Right kidney (tissue), 1 donor: ENCODE data around the gene SEMA3C.

Experiments used
- DNase-seq: peaks from one replicate; pipeline ENCODE4 v3.0.0-alpha.2; 2016

SEMA3C gene

DNA sequence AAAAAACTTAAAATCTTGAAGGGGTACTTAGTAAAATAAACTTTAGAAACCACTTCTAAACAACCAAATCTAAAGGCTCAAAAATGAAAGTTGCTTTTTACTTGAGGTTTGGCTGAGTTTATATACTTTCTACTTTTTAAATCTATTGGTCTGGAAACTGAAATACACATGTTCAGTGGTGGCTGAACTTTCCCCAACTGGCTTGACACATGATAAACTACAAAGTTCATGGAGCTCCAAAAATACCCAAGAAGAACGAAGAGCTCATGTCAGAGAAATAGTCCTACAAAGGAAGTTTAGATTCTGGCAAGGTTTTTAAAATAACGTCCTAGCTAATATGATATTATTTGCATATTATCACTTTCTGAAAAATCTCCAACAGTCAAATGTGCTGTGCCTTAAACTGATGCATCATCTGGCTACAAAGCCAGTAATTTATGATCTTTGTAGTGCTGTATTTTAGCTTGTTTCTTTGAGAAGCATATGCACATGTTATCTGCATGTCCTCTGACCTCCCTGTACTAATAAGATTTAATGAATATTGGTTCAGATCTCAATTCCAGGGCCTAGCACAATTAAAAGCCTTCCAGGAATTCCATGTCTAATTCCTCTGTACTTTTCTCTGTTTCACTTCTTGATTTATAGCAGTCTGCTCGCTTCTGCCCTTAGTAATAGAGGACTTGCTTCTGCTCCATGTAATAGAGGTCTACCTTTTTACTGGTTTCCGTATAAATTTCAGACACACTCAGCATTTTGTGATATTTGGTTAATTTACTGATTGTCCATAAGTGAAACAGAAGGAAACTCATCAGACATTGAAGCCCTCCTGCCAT is 28.2 kb downstream of the SEMA3C start:
- DNase-seq, result no peak

GRCh38 chr7:80889525-80889924 is 29.3 kb downstream of the SEMA3C start:
- no peak for DNase-seq

GRCh38 chr7:80885757-80886156 is 33.1 kb downstream of the SEMA3C start:
- no peak for DNase-seq

DNA sequence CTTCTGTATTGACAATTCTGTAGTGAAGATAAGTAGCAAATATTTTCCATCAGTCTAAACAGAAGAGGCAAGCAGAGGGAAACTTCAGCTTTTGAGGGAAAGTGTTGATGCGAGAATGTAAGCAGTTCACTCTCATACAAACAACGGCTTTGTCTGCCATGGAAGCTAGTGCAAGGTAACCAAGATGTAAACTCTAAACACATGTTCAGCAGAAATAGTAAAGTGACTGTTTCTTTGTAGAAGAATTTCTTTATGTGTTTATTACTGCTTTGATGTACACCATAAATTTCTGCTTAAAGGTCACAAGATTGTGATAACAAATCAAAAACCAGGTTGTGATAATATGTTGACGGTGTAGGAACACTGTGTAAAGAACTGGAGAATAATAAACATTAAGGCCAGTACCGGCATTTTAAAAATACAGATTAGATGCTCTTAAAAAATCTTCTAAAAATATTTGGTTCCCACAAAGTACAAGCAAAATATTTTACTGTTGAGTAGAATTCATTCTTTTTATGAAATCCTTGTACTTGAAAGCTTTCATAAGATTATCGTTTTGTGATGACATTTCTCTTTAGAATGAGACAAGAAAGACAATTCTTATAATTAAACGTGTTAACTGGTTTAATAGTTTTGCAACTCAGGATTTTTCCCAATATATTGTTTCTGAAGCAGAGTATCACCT is 34.2 kb downstream of the SEMA3C start:
- DNase-seq, result no peak

DNA sequence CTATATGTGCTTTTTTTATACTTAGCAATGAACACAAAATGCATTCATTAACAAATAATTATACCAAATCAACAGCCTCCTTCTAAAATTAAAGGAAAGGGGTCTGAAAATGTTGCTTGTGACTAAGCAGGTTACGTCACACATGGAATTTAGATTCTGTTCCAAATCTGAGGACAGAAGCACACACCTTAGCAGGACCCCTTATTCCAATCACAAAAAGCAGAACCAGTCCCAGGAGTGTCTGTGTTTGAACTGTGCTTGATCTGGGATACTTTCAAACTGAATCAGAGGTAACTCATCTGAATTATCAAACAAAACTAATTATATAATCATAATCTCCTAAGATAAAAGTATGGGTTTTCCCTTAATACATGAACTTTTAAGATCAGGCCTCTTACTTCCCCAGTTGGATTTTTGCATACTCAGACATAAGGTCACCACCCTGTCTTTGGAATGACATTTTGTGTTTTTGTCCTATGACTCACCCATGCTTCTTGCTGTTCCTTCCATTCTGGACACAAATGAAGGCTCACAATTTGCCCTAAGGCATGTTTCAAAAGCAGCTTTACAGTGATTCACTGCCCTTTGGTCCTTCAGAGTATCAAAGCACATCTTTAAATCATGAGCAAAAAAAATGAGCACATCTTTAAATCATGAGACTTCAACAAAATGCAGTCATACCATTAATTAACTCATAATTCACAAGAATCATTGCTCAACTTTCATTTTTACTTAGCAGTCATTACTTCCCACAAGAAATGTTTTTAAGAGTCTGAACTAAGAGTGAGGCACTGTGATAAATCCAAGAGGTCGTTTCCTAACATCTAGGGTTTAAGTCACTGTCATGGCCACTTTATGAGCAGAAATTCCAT is 35.5 kb downstream of the SEMA3C start:
- no peak for DNase-seq

- DNase-seq, result no peak
These were observed 36.5 kb downstream of the SEMA3C start for GRCh38 chr7:80882213-80882801.

GRCh38 chr7:80881351-80881900 is 37.4 kb downstream of the SEMA3C start:
- no peak for DNase-seq

DNA sequence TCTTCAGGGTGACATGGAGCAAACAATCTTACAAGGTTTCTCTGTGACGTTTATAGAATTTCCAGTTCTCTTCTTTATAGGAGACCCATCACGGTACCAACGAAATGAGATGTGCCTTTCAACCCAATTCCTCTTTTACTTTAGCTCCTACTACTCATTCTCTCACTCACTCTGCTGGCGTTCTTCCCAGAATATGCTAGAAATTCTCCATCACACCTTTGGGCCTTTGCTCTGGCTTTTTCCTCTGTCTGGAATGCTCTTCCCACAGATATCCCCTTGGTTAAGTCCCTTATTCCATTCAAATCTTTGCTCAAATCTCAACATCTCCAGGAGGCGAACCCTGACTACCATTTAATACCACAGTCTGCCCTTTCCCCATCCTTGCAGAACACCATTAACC is 39.0 kb downstream of the SEMA3C start:
- no peak for DNase-seq

DNA sequence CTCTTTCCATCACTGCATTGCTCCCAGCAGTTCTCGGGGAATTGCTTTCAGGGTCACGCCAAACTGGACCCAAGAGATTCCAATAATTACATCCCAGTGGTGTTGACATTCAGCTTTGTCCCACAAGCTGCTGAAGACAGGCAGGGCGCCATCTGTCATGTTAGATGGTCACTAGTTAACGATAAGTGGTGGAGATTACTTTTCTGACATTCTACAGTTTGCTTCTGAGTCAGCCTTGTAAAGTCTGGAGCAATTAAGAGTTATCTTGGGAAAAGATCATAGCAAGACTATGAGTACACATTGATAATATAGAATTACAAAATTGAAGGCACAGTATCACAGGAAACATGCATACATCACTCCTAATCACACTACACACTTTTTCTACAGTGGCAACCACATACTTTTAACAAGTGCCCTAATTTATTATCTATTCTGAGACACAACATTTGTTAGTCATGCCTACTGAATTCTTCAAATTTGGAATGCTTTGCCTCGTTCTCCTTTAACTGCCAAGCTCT is 41.9 kb downstream of the SEMA3C start:
- DNase-seq, result no peak

DNA sequence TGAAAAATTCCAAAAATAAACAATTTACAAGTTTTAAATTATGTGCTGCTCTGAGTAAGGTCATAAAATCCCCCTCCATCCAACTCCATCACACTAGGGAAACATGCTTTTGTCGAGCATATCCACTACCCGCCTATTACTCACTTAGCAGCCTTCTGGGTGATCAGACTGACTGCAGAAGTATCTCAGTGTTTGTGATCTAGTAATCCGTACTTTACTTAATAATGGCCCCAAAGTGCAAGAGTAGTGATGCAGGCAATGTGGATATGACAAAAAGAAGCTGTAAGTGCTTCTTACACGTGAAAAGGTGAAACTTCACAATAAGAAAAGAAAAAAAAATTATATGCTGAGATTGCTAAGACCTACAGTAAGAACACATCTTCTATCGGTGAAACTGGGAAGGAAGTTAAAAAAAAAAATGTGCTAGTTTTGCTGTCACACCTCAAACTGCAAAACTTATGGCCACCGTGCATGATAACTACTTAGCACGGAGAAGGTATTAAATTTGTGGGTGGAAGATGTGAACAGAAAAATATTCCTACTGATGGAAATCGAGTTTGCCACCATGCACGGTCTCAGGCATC is 43.2 kb downstream of the SEMA3C start:
- no peak for DNase-seq

GRCh38 chr7:80873140-80873539 is 45.7 kb downstream of the SEMA3C start:
- no peak for DNase-seq

- DNase-seq, result no peak
These were observed 47.6 kb downstream of the SEMA3C start for GRCh38 chr7:80871228-80871627.

DNA sequence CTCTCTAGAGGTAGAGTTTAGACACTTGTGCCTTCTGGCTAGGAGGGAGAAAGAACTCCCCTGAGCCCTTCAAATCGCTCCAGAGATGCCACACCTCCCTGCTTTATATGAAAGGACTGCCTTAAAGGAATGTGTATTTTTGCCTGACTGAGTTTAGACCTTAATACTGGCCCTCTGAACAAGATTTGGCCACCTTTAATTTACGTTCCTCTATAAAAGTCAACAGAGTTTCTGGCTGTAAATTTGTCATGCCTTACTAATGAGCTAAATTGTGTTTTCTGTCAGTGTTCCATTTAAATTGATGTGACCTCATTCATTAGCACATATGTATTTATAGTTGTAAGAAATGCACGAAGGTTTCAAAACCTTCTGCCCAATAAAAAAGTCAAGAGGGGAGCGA is 48.0 kb downstream of the SEMA3C start:
- no peak for DNase-seq

GRCh38 chr7:80869821-80870751 is 48.8 kb downstream of the SEMA3C start:
- DNase-seq, result no peak

DNA sequence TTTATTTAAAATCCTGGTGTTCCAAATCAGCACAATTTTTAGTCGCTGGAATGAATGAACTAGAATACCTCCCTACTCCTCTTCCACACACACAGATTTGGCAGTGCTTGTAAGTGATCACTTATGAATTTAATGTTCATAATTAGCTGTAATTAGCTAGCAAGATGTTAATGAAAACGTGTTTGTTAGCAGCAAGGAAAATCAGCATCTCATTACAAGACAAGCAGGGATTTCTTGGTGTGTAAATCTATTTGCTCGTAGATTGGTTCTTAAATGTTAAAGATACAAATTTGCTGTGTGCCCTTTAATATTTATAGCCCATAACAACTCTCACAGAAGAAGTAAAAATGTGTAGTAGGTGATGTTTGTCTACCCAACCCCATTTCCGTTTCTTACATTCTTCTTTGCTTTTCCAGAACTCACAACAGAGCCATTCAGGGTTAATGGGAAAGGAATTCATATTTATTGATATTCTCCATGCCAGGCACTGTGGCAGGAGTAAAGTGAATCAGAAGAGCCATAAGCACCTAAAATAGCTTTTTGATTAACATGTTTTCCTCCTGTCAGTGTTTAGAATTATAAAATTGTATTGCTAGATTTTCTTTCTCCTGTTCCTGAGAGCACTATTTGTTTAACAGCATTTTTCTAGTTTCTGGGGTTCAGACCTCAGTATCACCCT is 49.6 kb downstream of the SEMA3C start:
- no peak for DNase-seq

DNA sequence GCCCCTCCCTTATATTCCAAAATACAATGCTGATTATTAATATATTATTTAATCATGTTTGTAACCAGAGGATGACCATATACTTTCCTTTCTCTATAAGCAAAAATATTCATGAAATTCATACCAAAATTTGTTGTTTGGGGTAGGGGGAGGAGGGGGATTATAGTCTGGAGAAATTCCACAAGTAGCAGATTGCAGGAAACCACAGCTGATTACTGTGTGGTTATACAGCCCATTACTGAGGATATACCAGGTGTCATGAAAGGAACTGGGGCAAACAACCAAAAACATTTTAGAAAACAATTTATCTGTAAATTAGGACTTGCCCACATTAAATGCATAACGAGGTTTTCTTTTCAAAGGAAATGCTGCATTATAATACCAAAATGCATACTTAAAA is 50.3 kb downstream of the SEMA3C start:
- DNase-seq, result no peak

DNA sequence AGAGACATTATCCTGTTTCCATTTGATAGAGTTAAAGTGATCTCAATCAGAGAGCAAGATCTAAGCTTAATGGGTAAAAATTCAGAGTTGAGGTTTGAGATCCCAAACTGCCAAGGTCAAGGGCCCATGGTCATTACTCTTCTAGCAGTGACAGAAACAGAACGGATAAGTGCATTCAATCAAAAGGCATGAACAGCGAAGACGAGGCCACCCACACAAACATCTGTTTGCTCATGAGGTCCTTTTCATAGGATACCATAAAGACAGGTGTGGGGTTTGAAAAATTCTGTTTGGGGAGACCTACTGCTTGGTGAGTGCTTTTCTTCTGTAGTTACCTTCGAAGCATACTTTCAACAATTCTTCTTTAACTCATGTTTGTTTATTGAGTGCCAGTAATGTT is 58.3 kb downstream of the SEMA3C start:
- no peak for DNase-seq

DNA sequence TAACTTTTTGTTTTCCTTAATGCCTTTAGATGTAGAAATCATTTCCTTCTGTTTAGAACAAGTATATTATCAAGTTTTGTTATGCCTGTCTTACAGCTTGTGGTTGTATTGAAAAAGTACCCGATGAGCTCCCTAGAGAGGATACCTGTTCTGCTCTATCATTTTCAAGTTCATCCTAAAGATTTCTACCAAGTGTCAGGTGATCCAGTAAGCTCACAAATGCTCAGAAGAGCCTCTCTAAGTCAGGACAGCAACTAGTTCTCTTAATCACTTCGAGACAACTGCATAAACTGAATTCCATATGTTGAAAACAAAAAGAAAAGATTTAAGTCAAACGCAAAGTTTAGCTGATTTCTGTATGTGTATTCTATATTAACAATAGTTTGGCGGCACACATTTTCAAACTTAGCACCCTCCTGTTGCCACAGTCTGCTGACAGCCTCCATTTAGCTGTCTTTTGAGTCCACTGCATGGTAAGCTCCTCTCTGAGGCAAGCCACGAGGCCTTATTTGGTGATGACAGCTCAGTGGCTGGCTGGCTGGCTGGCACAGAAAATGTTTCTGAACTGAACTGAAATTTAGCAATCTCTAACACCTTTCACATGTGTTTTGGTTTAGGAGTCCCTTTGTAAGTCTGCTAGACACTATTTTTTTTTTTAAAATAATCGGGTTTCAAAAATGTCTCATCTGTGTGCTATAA is 59.4 kb downstream of the SEMA3C start:
- no peak for DNase-seq
